Mesendoderm (in vitro differentiated cells): ENCODE data around the gene STPG3.

Source experiments
- DNase-seq: peaks from one replicate; pipeline ENCODE4 v3.0.0; 2013
- H2AK5ac ChIP-seq: 2 replicates; pipeline ENCODE4 v1.6.1; 2013; ENCODE audit warnings: low read length, inconsistent platforms
- H2BK120ac ChIP-seq: 2 replicates; pipeline ENCODE4 v1.6.1; 2013; ENCODE audit warnings: low read depth, mild to moderate bottlenecking, low read length, moderate library complexity, mixed read lengths
- H2BK15ac ChIP-seq: replicated peaks from 2 replicates; pipeline ENCODE4 v1.6.1; 2013; ENCODE audit warnings: low read depth, mild to moderate bottlenecking, moderate library complexity
- H2BK5ac ChIP-seq: 2 replicates; pipeline ENCODE4 v1.6.1; 2013; ENCODE audit warnings: low read length, inconsistent platforms
- H3K18ac ChIP-seq: 2 replicates; pipeline ENCODE4 v1.6.1; 2013; ENCODE audit warnings: mild to moderate bottlenecking, low read length, mixed read lengths
- H3K23ac ChIP-seq: one replicate; pipeline ENCODE4 v1.6.1; 2013; ENCODE audit warnings: low read length
- H3K27ac ChIP-seq: 2 replicates; pipeline ENCODE4 v1.5.1; 2013; ENCODE audit warnings: low read depth, mild to moderate bottlenecking, inconsistent platforms, low read length, moderate library complexity
- H3K27me3 ChIP-seq: 2 replicates; pipeline ENCODE4 v1.6.1; 2013; ENCODE audit warnings: low read length, control low read depth, mild to moderate bottlenecking, inconsistent platforms; ENCODE audit not compliant: insufficient read depth, poor library complexity
- H3K36me3 ChIP-seq: 2 replicates; pipeline ENCODE4 v1.6.1; 2013; ENCODE audit warnings: low read length, inconsistent platforms; ENCODE audit not compliant: control insufficient read depth, insufficient read depth
- H3K4ac ChIP-seq: one replicate; pipeline ENCODE4 v1.6.1; 2013; ENCODE audit warnings: low read depth, mild to moderate bottlenecking, low read length, moderate library complexity
- H3K4me1 ChIP-seq: 2 replicates; pipeline ENCODE4 v1.6.1; 2013; ENCODE audit warnings: low read depth, low read length, inconsistent platforms; ENCODE audit not compliant: control insufficient read depth
- H3K4me2 ChIP-seq: 2 replicates; pipeline ENCODE4 v1.6.1; 2013; ENCODE audit warnings: low read length
- H3K4me3 ChIP-seq: 2 replicates; pipeline ENCODE4 v1.5.1; 2013; ENCODE audit warnings: mild to moderate bottlenecking, low read length
- H3K56ac ChIP-seq: one replicate; pipeline ENCODE4 v1.6.1; 2013; ENCODE audit warnings: low read length
- H3K79me1 ChIP-seq: 2 replicates; pipeline ENCODE4 v1.6.1; 2013; ENCODE audit warnings: low read length, inconsistent platforms
- H3K79me2 ChIP-seq: 2 replicates; pipeline ENCODE4 v1.6.1; 2013; ENCODE audit warnings: mild to moderate bottlenecking, low read length; ENCODE audit not compliant: control insufficient read depth, insufficient read depth
- H3K9ac ChIP-seq: 2 replicates; pipeline ENCODE4 v1.6.1; 2013; ENCODE audit warnings: low read length, inconsistent platforms
- H4K5ac ChIP-seq: one replicate; pipeline ENCODE4 v1.6.1; 2013; ENCODE audit warnings: low read length
- H4K8ac ChIP-seq: one replicate; pipeline ENCODE4 v1.6.1; 2013; ENCODE audit warnings: low read depth, mild to moderate bottlenecking, control low read depth, low read length, moderate library complexity
- WGBS: extraction: QIAGEN DNeasy Blood & Tissue Kit; methylation state at CpG from one replicate; pipeline ENCODE4 v1.1.7; 2013; ENCODE audit warnings: low lambda C conversion rate, missing lambda C conversion rate; ENCODE audit not compliant: insufficient coverage; ENCODE audit errors: extremely low coverage; 5-methylcytosine and 5-hydroxymethylcytosine counted together

Gene STPG3

DNA sequence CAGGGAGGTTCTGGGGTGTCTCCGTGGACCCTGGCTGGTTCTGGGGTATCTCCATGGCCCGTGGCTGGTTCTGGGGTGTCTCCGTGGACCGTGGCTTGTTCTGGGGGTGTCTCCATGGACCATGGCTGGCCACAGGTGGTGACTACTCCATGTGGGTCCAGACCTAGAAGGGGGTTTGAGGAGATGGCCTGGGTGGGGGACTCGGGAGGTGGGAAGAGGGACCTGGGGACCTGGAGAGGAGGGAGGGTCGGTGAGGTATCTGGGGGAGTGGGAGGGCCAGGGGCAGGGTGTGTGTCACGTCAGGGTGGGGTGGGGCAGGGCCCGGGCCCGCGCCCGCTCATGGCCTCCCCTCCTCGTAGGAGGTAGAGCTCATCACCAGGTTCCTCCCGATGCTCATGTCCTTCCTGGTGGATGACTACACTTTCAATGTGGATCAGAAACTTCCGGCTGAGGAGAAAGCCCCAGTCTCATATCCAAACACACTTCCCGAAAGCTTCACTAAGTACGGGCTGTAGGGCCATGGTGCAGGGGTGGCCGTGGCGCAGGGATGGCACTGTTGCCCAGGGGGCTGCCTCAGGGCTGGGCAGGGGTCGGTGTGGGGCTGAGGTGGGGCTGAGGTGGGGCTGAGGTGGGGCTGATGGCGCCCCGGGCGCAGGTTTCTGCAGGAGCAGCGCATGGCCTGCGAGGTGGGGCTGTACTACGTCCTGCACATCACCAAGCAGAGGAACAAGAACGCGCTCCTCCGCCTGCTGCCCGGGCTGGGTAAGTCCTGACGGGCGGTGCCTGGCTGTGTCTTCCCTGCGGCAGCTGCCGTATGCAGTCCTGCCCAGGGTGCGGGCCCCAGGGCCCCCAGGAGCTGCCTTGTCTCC lies 15.7 kb downstream of the STPG3 start:
- no peak overlapping the region for H3K9ac ChIP-seq
- H3K27me3 ChIP-seq, result no peaks in the 10 kb centered on the region
- H4K5ac ChIP-seq, result no peak overlapping the region
- peaks cover 2% of the 10 kb centered on the region for H3K79me1 ChIP-seq
- H3K23ac ChIP-seq, result no peak overlapping the region
- H3K18ac ChIP-seq, result no peak overlapping the region
- no peak overlapping the region for H3K27ac ChIP-seq
- H3K4ac ChIP-seq, result no peak overlapping the region
- no peak overlapping the region for H2BK120ac ChIP-seq
- no peak overlapping the region for H2AK5ac ChIP-seq
- H3K79me2 ChIP-seq, result no peaks in the 10 kb centered on the region
- H3K36me3 ChIP-seq, result peaks cover 12% of the 10 kb centered on the region
- no peak overlapping the region for H3K4me3 ChIP-seq
- H3K56ac ChIP-seq, result no peak overlapping the region
- H3K4me1 ChIP-seq, result no peaks in the 10 kb centered on the region
- no peak overlapping the region for H3K4me2 ChIP-seq
- no peak overlapping the region for H2BK5ac ChIP-seq
- WGBS, result no CpG with 5 or more reads among the region's 34 CpGs
- DNase-seq, result no peak
- H4K8ac ChIP-seq, result no peak overlapping the region
- no peak overlapping the region for H2BK15ac ChIP-seq

DNA sequence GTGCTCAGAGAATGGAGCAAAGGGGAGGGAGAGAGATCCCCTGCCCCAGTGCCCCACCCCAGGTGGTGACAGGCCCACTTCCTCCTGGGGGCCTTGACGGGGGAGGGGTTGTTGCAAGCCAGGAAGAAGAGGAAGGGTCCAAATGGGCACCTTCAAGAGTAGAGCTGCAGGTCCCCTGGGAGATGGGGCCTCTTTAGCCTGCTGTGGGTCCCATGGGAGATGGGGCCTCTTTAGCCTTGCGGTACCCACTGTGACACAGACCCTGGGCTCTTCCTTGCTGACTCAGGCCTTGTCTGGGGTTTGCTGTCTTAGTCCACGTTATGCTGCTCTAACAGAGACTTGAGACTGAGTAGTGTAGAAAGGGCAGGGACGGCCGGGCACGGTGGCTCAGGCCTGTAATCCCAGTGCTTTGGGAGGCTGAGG lies 16.9 kb downstream of the STPG3 start:
- WGBS, result no CpG with 5 or more reads among the region's 6 CpGs

DNA sequence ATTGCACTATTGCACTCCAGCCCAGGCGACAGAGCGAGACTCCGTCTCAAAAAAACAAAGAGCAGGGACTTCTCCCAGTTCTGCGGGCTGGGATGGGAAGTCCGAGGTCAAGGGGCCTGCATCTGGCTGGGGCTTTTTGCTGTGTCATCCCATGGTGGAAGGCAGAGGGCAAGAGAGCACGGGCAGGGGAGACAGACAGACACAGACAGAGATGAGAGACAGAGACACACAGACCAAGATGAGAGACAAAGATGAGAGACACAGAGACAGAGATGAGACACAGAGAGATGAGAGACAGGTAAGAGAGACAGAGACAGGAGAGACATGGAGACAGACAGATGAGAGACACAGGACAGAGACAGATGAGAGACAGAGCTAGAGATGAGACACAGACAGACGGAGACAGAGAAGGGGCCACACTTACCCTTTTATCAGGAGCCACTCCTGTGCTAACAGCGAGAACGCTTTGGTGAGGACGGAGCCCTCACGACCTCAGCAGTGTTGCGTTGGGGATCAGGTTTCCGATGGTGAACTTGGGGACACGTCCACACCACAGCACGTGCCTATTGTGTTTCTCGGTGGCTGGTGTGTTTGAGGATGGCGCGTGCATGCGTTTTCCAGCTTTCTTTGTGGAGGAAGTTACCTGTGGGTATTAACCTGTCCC lies 17.6 kb downstream of the STPG3 start:
- DNase-seq, result no peak
- no peak overlapping the region for H3K27ac ChIP-seq
- H3K79me2 ChIP-seq, result no peaks in the 10 kb centered on the region
- no peak overlapping the region for H2BK120ac ChIP-seq
- peaks cover 5% of the 10 kb centered on the region for H3K79me1 ChIP-seq
- no peak overlapping the region for H2BK5ac ChIP-seq
- no peak overlapping the region for H2AK5ac ChIP-seq
- no peak overlapping the region for H3K56ac ChIP-seq
- no CpG with 5 or more reads among the region's 19 CpGs for WGBS
- no peak overlapping the region for H3K9ac ChIP-seq
- no peak overlapping the region for H2BK15ac ChIP-seq
- no peaks in the 10 kb centered on the region for H3K27me3 ChIP-seq
- H3K4me2 ChIP-seq, result no peak overlapping the region
- H3K4me3 ChIP-seq, result no peak overlapping the region
- no peak overlapping the region for H3K23ac ChIP-seq
- H3K36me3 ChIP-seq, result peaks cover 12% of the 10 kb centered on the region
- no peak overlapping the region for H4K5ac ChIP-seq
- H3K4me1 ChIP-seq, result no peaks in the 10 kb centered on the region
- H4K8ac ChIP-seq, result no peak overlapping the region
- H3K4ac ChIP-seq, result no peak overlapping the region
- no peak overlapping the region for H3K18ac ChIP-seq

More for the DNA sequence above, 16.9 kb downstream of the STPG3 start:
- Histone ChIP-seq H3K4me1 (no peaks in the 10 kb centered on the region), H3K4me2 (no peak overlapping the region), H3K27ac (no peak overlapping the region), H3K4ac (no peak overlapping the region), H2BK120ac (no peak overlapping the region), H3K18ac (no peak overlapping the region), H3K79me1 (peaks cover 2% of the 10 kb centered on the region), H2AK5ac (no peak overlapping the region), H3K4me3 (no peak overlapping the region), H4K8ac (no peak overlapping the region), H2BK5ac (no peak overlapping the region), H3K79me2 (no peaks in the 10 kb centered on the region), H2BK15ac (no peak overlapping the region), H3K36me3 (peaks cover 12% of the 10 kb centered on the region), H4K5ac (no peak overlapping the region), H3K9ac (no peak overlapping the region), H3K27me3 (no peaks in the 10 kb centered on the region), H3K56ac (no peak overlapping the region), H3K23ac (no peak overlapping the region)
- no peak for DNase-seq

DNA sequence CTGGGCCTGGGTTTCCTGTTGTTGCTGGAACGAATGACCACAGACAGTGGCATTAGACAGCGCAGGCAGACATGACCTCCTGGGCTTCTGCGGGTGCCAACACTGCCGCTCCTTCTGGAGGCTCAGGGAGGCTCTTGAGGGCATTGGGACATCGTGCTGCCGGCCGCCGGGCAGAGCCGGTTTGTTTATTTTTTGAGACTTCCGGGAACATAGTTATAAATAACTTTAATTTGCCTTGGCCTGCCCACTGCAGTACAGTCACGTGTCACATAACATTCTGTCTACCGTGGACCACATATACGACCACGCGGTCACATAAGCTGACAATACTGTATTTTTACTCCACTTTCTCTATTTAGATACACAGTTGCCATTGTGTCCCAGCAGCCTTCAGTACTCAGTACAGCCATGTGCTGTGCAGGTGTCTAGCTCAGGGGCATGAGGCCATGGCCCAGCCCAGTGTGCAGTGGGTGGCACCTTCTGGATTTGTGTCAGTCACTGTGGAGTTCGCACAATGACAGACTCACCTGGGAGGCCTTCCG lies 18.2 kb downstream of the STPG3 start:
- Histone ChIP-seq H2AK5ac (no peak overlapping the region), H2BK15ac (no peak overlapping the region), H3K4me3 (no peak overlapping the region), H3K27me3 (no peaks in the 10 kb centered on the region), H3K27ac (no peak overlapping the region), H3K36me3 (peaks cover 8% of the 10 kb centered on the region), H3K4ac (no peak overlapping the region), H4K8ac (no peak overlapping the region), H3K18ac (no peak overlapping the region), H4K5ac (no peak overlapping the region), H3K79me1 (peaks cover 5% of the 10 kb centered on the region), H2BK120ac (no peak overlapping the region), H3K79me2 (no peaks in the 10 kb centered on the region), H3K4me1 (no peaks in the 10 kb centered on the region), H3K23ac (no peak overlapping the region), H3K4me2 (no peak overlapping the region), H3K9ac (no peak overlapping the region), H2BK5ac (no peak overlapping the region), H3K56ac (no peak overlapping the region)
- no CpG with 5 or more reads among the region's 17 CpGs for WGBS
- no peak for DNase-seq

DNA sequence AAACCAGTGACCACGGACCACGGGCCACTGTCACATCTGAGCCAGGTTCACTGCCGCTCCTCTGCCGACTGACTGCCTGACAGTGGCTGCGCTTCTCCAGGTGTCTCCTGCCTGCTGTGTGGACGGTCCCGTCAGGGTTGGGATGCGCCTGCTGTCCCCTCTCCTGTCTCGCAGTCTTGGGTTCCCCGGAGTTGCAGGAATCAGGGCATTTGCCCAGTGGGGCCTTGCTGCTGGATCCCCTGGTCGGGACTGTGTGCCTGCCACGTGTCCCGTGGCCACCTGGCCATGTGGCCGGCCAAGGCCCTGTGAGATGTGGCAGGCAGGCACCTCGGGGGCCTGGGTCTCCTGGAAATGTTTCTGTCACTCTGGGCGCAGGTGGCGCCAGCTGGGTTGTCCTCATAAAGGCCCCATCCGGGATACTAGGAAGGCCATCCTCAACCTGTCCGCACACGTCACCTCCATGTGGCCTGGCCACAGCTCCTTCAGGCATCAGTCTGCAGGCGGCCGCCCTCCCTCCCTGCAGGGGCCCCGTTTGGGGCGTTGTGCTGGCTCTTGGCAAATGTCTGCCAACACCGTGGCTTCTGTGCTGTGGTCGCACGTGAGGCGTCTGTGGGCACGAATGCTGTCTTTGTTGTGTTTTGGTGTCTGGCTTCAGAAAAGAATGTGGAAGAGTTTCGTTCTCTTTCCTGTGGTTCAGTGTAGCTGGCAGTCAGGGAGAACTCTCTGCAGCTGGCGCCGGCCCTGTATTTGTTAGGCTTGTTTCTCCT lies 20.0 kb downstream of the STPG3 start:
- no peak overlapping the region for H3K4ac ChIP-seq
- no peaks in the 10 kb centered on the region for H3K79me2 ChIP-seq
- no peak overlapping the region for H2BK15ac ChIP-seq
- no peak overlapping the region for H3K23ac ChIP-seq
- no CpG with 5 or more reads among the region's 32 CpGs for WGBS
- H4K8ac ChIP-seq, result no peak overlapping the region
- no peak overlapping the region for H3K4me3 ChIP-seq
- DNase-seq, result no peak
- no peaks in the 10 kb centered on the region for H3K4me1 ChIP-seq
- no peak overlapping the region for H2BK5ac ChIP-seq
- no peaks in the 10 kb centered on the region for H3K27me3 ChIP-seq
- no peak overlapping the region for H3K56ac ChIP-seq
- no peak overlapping the region for H3K9ac ChIP-seq
- no peak overlapping the region for H3K27ac ChIP-seq
- H3K4me2 ChIP-seq, result no peak overlapping the region
- H3K18ac ChIP-seq, result no peak overlapping the region
- peaks cover 5% of the 10 kb centered on the region for H3K79me1 ChIP-seq
- H2BK120ac ChIP-seq, result no peak overlapping the region
- H2AK5ac ChIP-seq, result no peak overlapping the region
- no peak overlapping the region for H4K5ac ChIP-seq
- peaks cover 4% of the 10 kb centered on the region for H3K36me3 ChIP-seq
